ENCODE data around the gene CEP170B.
A peak's percentile ranks its signal among the peaks of the same experiment; 100 is the strongest.
"Not testable (repeated sequence)": the region's sequence is repeated elsewhere in the genome, so short reads cannot be mapped to it uniquely, and the experiment has no call there.

Gene CEP170B

GRCh38 chr14:104830781-104831180 lies 34.3 kb upstream of the CEP170B start:
- TF ChIP-seq CTCF (conservative IDR thresholded peaks at IDR 0.05), result no peak
- no peak overlapping the region for H3K27ac ChIP-seq

- not testable (repeated sequence) for H3K27ac ChIP-seq
These were observed 28.7 kb upstream of the CEP170B start for GRCh38 chr14:104836171-104836935.

GRCh38 chr14:104841730-104842129 lies 23.3 kb upstream of the CEP170B start:
- TF ChIP-seq CTCF (conservative IDR thresholded peaks at IDR 0.05), result no peak

GRCh38 chr14:104843006-104843405 lies 22.1 kb upstream of the CEP170B start:
- no peak for TF ChIP-seq CTCF (conservative IDR thresholded peaks at IDR 0.05)
- peak overlapping the region; percentile 32; the same call in 1 of the 2 replicates for H3K27ac ChIP-seq

More at GRCh38 chr14:104841730-104842129, 23.3 kb upstream of the CEP170B start:
- no peak overlapping the region for H3K27ac ChIP-seq

- TF ChIP-seq CTCF (conservative IDR thresholded peaks at IDR 0.05), result no peak
- peak overlapping the region; percentile 32; the same call in 1 of the 2 replicates for H3K27ac ChIP-seq
These were observed 21.4 kb upstream of the CEP170B start for GRCh38 chr14:104843442-104844305.

- no peak; the same call in 1 of the 2 replicates for TF ChIP-seq CTCF (conservative IDR thresholded peaks at IDR 0.05)
These were observed 20.6 kb upstream of the CEP170B start for GRCh38 chr14:104844306-104845032.

GRCh38 chr14:104845033-104845666 lies 19.9 kb upstream of the CEP170B start:
- H3K27ac ChIP-seq, result no peak overlapping the region
- no peak for TF ChIP-seq CTCF (conservative IDR thresholded peaks at IDR 0.05)

More at GRCh38 chr14:104844306-104845032, 20.6 kb upstream of the CEP170B start:
- peak overlapping the region; percentile 32; the same call in 1 of the 2 replicates for H3K27ac ChIP-seq
